ENCODE results near the gene DDX10.

DDX10 gene

DNA sequence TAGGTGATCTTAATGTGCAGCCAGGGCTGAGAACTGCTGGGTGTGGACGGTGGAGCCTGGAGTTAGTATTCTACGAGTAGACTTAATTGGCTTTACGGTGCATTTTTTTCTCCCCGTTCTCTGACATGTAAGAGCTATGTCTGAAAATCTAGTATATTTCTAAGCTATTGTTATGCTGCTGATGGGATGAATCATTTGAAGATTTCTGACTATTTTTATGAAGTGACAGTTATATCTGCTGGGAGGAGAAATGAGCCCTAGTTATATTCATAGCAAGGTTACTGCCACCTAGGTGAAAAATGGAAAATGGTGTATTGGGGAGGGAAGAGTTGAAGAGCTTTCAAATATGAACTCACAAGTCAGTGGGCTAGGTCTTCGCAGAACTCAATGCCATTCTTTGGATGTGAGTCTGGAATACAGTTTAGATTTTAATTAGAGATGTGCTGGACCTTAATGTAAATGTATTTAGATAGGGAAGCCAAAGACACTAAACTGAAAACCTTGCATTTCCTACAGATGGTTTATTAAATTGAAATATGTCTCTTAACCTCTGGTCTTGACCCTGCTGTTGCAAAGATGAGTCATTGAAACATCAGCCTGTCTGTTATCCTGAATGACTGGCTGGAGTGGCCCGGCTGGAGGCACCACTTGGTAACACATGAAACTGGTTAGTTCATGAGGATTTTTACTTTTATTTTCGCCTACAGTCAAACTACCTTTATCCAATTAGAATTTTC is 293.7 kb downstream of the DDX10 start:
- no peak for DNase-seq

DNA sequence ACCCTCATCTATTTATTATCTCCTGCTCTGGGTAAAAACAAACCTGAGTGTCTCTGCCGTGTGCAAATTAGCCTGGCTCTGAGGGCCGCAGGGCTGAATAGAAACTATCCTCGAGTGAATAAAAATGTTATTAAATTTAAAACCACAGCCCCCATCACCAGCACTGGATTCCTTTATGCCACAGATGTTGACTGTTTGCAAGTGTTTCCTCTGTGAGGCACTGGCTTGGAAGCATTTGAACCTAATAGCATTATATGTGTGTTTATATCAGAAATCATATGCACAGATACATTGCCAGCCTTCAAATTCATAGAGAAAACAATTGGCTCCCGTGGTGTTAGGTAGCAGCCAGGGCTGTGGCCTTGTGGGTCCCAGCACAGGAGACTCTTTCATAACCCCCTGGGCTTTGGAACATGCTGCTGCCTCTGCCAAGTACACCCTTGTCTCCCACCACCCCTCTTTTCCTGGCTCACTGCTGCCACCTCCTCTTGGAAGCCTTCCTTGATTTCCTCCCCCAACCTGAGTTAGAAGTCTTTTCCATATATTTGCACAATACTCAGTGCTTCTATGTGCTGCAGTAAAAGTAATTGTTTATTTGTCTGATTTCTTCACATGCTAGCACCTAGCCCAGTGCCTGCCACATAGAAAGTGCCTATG is 294.4 kb downstream of the DDX10 start:
- no peak for DNase-seq

DNA sequence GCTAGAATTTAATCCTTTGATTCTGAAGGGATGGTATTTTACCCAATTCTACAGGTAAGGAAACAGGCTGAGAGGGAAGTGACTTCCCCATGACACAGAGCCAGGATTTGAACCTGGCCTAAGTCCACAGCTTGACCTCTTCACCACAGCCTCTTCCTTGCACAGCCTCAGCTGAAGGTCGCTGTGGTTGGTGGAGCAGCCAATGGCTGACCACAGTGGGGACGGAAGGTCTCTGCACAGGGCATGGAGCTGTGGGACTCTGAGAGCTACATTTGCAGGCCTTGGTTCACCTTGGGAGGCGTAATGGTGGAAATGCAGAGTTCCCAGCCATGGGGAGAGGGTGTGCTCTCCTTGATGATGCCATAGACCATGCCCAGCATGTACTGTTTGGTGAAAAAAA is 295.0 kb downstream of the DDX10 start:
- no peak for DNase-seq

DNA sequence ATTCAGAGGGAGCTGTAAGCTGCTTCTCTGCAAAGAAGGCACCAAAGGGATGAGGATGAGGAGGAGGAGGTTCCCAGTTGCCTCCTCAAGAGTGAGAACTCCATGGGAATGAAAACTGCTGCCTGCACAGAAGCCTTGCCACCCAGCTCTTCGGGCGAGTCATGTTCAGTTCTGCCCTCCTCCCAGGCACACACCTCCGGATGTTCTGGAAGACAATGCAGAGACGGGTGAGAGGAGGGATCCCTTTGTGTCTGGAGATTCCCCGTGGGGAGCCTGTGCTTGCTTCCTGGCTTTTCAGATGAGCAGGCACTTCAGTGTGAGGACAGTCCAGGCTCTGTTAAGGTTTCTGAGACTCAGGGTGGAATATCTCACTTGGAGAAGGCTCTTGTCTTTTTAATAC is 295.6 kb downstream of the DDX10 start:
- no peak for DNase-seq

DNA sequence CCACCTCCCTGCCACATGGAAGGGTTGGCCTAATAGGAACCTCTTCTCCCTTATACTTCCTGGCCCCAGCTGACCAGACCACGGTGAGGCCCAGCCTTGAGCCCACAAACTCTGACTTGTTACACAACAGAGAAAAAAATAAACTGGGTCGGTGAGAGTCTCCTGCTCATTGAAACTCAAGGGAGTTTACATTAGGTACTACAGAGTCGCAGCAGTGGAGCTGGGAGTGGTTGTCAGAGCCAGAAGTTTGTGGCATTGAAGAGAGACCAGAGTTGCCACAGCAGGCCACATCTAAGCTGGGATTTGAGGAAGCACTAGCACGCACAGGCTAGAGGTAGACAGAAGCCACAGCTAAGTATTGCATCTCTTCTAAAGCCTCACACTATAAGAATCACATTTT is 296.2 kb downstream of the DDX10 start:
- DNase-seq = no peak

DNA sequence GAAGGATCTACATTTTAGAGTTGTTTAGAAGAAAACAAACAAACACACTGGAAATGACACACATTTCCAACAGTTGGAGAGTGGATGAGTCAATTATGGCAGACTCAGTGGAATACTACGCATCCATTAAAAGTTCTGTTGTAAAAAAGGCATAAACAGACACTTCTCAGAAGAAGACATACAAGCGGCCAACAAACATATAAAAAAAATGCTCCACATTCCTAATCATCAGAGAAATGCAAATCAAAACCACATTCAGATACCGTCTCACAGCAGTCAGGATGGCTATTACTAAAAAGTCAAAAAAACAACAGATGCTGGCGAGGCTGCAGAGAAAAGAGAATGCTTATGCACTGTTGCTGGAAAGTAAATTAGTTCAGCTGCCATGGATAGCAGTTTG is 298.2 kb downstream of the DDX10 start:
- no peak for DNase-seq

DNA sequence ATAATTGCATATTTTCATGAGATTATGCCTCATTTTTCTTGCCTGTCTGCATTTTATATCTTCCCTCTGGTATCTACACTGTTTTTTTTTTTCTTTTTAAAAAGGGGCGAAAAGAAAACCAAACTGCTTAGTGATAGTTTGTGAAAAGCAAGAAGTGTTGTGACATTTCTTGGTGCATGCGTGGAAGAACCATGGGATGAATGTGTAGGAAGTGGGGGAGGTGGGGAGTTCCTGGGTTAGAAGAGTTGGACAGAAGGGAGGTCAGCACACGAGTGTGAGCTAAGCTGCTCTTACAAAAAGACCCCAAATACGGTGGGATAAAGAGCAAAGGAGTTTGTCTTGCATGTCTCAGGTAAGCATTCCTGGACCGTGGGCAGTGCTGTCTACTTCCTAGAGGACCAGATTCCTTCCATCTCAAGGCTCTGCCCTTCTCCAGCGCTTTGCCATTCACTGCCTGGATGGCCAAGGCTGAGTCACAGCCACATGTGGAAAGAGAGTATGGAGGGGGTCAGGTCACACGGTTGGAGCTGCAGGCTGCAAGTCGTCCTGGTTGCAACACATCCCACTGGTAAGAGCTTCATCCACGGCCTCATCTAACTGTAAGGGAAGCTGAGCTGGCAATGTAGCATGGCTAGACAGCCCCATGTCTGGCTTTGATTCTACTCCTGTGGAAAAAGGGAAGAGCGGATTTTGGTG is 300.6 kb downstream of the DDX10 start:
- DNase-seq = no peak

DNA sequence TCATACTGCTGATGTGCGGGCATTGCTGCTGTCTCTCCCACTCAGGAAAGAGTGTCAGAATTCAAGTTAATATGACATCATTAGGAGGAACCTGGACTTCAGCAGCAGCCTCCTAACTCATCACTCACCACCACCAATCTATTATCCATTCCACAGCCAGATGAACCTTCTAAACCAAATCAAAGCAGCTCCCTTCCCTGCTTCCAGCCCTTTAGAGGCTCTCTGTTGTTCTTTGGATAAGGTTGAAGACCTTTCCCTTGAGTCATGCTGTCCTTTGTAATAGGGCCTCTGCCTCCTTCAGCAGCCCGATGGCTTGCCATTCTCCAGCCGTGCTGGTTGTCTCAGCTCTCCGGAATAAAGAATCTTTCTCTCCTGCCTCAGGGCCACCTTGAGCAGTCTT is 301.3 kb downstream of the DDX10 start:
- no peak for DNase-seq

DNA sequence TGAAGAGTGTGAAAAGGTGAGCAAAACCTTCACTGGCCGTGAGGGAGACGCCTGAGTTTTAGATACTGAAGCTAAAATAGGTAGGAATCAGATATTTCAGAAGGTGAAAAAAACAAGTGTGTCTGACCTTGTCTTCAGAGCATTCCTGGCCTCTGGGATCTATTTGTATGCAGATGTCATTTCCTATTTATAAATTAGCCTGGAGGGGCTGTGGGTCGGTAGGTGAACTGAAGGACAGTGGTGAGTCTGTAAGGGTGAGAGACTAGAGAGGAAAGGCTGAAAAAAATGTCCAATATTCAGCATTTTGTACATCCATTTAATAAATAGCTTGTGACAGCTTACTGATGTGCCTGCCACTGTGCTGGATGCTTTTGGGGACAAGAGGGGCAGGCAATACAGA is 302.1 kb downstream of the DDX10 start:
- DNase-seq = no peak

DNA sequence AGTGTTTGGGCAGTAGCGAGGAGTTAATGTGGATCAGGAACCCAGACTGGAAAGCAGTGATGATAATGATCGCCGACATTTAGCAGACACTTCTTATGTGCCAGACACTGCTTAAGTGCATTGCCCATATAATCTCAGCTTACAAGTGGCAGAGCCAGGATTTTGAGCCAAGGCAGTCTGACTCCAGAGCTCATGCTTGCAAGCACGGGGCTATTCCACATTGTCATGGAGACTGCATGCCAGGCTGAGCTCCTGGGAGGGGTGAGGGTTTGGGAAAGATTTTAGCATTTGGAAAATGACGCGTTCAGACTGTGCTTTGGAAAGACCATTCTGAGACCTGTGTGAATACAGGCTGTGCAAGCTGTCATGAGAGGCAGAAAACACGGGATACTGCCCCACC is 302.7 kb downstream of the DDX10 start:
- DNase-seq = no peak

DNA sequence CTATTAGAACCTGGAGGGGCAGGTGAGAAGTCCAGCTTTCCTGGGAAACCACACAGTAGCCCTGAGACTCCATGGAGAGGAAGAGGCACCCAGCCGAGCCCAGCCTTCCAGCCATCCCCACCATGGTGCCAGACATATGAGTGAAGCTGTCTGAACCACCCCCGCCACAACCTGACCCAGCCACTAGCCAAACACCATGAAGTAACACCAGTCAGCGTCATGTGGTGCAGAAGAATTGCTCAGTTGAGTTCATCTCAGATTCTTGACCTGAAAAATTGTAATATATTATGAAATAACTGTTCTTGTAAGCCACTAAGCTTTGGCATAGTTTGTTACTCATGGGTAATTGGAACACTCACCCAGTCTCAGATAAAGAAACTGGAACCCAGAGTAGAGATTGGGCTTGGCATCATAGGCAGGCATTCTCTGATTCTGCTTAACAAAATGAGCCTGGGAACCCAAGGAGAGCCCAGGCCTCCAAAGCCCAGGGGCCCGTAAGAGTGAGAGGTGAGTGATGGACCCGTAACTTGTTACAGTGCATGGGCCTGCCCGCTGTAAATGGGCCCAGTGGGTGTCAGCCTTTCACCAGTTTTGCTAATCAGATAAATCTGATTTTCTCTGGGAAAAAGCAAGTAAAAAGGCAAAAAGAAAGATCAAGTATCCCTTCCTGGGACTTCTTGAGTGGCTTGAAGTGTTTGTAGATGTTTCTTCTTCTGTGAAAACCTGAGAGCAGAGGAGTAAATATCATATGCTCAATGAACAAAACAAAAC is 305.5 kb downstream of the DDX10 start:
- no peak for DNase-seq

DNA sequence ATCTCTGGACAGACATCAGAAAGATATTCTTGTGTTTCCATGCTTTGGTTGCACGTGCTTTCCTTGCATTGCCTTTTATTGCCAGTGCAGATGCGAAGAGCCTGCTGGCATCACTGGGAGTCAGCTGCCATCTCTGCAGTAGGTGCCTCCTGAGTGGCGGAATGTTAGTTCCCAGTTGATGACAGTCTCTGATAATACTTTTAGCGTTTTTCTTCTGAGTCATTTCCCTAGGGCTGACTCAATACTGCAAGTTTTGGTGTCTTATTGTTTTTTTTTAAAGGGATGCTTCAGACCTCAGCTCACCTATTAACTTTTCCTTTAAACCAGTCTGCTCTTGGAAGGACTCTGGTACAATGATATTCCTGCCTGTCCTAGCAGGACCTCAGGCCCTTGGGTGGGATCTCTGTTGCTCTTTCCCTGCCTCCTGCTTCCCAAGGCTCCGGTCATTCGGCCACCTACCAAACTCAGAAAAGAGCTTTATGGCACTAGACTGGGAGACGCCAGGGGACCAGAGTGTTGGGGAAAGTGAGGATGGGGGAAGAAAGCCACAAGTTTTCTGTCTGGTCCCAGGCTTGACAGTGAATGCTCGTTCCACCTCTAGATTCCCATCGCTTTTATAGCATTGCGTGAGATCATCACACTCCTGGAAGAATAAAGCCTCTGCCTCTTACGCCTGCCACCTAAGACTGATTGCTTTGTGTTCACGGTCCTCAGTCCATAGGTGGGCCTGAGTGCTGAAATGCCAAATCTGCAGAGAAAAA is 308.7 kb downstream of the DDX10 start:
- DNase-seq = no peak

DNA sequence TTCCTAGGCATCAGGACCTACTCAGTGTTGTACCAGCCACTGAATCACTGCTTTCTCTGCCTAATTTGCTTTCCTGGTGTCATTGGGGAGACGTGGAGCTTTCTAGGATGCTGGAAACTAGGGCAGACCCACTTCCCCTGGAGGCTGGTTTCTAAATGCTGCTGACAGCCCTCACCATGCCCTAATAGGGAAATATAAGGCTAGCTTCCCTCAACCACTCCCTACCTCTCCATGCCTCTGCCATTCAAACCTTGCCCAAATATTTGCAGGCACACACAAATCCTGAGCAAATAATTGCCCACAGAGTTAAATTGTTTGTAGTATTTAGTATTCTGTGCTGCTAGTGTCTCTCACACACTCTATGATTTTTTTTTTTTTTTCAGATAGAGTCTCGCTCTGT is 310.2 kb downstream of the DDX10 start:
- no peak for DNase-seq

DNA sequence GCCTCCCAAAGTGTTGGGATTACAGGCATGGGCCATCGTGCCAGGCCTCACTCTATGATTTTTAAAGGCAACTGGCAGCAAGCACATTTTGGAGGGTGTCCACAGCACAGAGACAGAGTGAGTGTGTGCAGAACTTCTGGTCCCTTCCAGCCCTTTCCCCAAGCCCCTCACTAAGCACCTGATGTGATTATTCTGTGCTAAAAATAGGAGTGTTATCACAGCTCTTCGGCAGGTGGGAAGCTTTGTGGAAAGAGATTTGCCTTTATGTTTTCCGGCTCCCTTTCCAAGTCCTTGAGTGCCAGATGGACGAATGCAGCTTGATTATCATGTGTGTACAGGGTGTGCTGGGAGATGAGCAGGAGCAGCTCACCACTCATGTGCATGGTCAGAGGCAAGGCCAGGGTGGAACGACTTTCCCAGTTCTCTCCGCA is 310.8 kb downstream of the DDX10 start:
- no peak for DNase-seq

DNA sequence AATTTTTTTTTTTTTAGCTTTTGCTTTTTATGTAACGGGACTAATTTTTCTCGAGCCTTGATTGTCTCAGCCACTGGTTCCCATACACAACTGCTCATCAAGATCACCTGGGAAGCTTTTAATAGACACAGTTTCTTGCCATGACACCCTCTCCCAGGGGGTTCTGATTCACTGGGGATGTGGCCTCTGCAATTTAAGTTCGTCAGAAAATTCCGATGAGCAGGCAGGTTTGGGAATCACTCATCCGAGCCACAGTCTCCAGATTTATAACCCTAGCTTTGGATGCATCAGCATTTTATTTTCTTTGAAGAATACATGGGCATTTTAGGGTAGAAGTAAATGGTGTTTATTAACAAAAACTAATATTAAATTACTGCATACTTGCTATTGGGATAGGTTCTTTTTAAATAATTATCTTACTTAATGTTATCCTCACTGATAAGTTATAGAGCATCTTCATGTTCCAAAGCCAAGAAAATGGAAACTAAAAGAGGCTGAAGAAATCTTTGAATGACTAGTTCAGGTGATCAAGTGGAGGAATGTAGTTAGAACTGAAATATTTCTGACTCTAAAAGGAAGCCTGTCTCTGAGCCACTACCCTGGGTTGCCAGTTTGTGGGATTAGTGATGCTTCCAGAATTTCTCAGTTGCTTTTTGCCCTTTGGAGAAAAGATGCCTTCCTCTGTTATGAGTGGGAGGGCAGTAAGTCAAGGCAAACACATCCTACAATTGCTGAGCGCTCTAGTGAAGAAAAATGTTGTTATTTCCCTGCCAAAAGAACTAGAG is 319.0 kb downstream of the DDX10 start:
- DNase-seq = no peak

DNA sequence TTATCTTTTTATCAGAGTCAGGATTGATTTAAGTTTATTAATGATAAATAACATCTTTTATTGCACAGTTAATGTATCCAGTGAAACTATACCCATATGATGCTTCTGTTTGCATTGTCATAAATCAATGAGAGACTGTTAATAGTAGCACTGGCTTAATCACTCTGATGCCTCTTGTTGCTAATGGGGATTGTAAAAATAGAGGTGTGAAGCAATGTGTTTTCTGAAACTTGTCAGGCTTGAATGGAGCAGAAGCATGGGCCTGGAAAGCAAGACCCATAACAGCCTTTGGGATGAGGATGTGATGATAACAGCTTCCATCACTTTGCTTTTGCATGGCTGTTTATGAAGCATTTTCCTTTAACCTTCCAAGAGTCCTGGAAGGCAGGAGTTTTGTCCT is 319.7 kb downstream of the DDX10 start:
- no peak for DNase-seq

DNA sequence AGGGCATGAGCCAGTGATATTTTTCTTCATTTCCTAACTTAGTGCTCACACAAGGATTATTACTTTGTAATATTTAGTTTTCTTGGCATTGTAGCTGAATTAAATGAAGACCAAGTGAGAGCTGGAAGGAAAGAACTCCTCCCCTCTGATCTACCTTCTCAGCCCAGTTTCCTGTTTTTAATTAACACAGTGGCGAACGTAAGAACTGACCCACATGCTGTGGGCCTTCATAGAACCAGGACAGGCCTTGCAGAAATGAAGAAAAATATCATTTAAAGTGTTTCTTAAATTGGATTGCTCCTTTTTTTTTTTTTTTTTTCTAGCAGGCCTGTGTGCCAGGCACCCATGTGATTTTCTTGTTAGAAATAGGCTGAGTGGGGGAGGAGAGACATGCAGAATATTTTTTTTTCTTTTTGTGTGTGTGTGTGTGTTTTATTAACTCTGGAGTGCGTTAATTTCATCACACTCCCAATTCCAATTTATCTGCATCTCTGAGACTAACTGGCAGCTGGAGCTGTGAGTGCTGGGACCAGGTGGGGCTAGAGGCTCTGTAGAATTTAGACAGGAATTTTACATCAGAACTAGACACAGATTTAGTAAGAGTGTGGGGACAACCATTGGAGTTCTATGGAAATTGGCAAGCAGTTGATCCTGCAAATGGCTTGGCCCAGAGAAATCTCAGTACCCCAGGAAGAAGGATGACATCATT is 320.5 kb downstream of the DDX10 start:
- no peak for DNase-seq

DNA sequence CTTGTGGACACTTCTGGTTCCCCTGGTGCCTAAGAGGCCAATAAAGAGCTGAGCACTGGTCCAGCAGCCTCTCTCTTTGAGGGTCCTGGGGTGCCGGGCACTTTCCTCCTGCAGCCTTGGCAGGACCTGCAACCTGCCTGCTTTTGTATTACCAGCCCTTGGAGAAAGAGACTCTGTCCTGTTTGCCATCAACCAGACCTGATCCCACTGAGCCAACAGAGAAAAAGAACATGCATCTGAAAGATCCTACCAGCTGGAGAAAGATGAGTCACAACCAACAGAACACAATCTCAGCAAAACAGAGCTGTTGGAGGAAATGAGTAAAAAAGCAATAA is 321.0 kb downstream of the DDX10 start:
- no peak for DNase-seq
